Stimulated activated CD4-positive, alpha-beta T cell treated with anti-CD3 and anti-CD28 coated beads, Interleukin-4, amount 100 ng/mL, for 4 hours (primary cell): Measurements from ENCODE around the gene PCDH12.
"Not testable (repeated sequence)": the region's sequence is repeated elsewhere in the genome, so short reads cannot be mapped to it uniquely, and the experiment has no call there.

ENCODE experiments used
- DNase-seq, 2 experiments: peaks; one replicate each; pipeline ENCODE4 v3.0.0-alpha.2; 2020

The PCDH12 gene

DNA sequence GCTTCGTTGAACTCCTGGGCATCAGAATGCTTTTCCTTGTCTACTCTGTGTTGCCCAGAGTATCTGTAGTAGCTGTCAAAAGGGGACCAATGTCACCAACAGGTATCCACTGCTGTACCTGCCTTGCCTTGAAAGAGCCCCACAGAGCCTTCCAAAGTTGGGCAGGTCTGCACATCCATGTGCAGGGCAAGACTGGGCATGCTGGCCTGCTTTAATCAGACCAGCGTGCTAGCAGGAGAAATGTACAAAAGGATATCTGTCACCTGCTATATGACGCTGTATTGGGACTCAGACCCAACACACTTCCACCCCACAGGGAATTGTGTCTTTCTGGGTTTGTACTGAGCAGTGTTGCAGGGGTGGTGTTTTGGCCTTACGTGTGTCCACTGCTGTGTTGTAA is 22.5 kb downstream of the PCDH12 start:
- DNase-seq: no peak

GRCh38 chr5:141934099-141934844 is 23.7 kb downstream of the PCDH12 start:
- no peak for DNase-seq

- no peak for DNase-seq
Measured at GRCh38 chr5:141933151-141933550, 24.9 kb downstream of the PCDH12 start.

- no peak for DNase-seq
Measured at GRCh38 chr5:141931694-141932093, 26.3 kb downstream of the PCDH12 start.

DNA sequence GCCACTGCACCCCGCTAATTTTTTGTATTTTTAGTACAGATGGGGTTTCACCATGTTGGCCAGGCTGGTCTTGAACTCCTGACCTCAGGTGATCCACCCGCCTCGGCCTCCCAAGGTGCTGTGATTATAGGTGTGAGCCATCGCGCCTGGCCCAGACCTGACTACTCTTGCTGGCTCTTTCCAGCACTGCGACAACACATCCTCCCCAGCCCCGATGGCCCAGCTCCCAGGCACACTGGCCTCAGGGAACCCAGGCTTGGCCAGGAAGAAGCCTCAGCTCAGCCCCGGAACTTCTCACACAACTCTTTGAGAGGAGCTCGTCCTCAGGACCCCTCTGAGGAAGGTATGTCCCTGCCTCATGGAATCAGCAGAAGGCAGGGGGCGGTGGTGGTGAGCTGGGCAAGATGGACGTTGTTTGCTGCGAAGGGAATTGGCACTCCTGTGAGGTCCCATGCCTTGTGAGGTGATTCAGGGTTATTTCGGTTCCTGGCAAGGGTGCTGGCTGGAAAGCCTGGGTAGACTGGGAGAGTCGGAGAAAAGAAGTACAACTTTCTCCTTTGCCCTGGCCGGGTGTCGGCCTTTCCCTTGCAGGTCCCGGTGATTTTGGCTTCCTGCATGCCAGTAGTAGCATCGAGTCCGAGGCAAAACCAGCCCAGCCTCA is 28.5 kb downstream of the PCDH12 start:
- DNase-seq: no peak

DNA sequence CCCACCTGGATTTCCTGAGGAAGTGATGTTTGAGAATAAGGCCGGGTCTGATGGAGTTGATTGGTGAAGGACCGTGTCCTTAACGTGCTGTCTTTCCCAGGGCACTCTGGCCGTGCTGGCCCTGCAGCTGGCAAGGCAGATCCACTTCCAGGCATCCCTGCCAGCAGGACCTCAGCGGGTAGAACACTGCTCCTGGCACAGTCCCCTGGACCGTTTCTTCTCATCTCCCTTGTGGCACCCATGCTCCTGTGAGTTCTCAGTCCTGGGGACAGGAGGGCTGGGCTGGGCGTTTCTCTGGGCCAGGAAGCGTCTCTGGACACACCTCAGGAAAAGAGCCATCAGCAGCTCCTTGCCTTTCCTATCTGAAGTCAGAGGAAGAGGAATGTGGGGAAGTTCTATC is 30.0 kb downstream of the PCDH12 start:
- no peak for DNase-seq

DNA sequence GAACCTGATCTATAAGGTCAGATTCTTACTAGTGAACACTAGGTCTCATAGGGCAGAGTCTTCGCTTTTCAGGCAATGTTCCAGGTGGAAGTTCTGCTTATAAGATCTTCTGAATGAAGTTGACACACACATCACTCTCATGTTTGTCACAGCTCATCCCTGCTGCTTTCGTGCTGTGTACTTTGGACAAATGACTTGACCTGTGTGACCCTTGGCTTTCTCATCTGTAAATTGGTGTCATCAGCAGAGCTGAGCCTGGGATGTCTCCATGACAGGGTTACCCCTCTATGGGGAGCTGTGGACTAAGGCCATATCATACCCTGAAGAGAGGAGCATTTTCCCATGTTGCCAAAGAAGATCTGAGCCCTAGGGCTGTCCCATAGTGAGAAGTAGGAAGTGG is 31.6 kb downstream of the PCDH12 start:
- no peak for DNase-seq

- peak; percentile 91 to 93 for DNase-seq
Measured at GRCh38 chr5:141923448-141924313, 34.3 kb downstream of the PCDH12 start, which contains the start of gene DELE1. Gene DELE1 (plus strand): TSS chr5:141923871. CDS start chr5:141923942, 71 bp downstream.

DNA sequence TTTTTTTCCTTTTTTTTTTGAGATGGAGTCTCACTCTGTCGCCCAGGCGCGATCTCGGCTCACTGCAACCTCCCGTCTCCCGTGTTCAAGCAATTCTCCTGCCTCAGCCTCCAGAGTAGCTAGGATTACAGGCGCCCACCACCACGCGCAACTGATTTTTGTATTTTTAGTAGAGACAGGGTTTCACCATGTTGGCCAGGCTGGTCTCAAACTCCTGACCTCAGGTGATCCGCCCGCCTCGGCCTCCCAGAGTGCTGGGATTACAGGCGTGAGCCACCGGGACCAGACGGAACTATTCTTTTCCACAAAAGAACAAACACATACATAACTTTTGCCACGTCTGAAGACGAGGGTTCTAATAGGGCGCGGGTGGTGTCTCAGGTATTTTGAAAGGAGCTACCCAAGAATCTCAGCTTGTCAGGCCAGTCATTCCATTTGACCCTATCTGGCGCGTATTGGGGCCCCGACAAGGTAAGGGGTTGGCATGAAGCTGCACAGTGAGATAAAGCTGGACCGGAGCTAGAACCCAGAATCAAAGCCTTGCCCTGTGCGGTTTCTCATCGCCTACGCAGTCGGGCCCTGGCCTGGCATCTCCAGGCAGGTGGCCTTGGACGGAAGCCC is 35.1 kb downstream of the PCDH12 start:
- not testable (repeated sequence) for DNase-seq

DNA sequence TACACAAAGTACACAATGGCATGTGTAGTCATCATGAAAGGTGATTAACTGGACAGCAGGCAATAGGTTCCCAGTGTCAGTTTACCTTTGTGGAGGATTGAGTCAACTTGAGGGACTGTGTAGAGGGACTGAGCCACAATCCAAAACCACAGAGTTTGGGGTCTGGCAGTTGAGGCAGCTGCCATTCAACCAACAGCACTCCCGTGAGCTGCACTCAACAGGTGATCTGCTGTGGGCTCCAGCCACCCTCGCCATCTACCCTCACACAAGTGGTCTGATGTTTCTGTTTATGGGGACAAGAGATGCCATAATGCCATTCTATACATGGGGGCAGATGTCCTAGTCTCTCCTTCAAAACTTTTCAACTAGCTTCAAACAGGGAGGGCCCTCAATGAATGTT is 37.2 kb downstream of the PCDH12 start:
- DNase-seq: no peak

- DNase-seq: no peak
Measured at GRCh38 chr5:141919218-141920119, 38.5 kb downstream of the PCDH12 start.

DNA sequence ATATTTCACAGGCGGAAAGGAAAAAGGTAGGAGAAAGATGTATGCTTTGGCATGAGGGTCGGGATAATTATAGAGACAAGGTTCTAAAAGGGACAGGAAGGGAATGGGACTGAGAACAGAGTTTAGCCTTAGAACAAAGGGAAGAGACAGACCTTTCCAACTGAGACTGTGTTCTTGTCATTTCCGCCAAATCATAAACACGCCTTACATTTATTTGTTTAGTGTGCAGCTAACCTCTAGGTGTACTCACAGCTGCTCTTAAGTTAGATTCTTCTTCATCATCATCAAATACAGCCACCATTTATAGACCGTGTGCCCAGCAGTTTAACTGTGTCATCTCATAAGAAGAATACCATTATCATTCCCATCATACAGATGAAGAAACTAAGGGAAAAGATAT is 40.2 kb downstream of the PCDH12 start:
- no peak for DNase-seq

GRCh38 chr5:141916522-141916921 is 41.5 kb downstream of the PCDH12 start:
- DNase-seq: no peak

GRCh38 chr5:141915881-141916336 is 42.1 kb downstream of the PCDH12 start:
- no peak for DNase-seq

- DNase-seq: no peak
Measured at GRCh38 chr5:141914797-141915196, 43.2 kb downstream of the PCDH12 start.

GRCh38 chr5:141914199-141914743 is 43.7 kb downstream of the PCDH12 start:
- DNase-seq: peak in 1 of 2 experiments; percentile 15

DNA sequence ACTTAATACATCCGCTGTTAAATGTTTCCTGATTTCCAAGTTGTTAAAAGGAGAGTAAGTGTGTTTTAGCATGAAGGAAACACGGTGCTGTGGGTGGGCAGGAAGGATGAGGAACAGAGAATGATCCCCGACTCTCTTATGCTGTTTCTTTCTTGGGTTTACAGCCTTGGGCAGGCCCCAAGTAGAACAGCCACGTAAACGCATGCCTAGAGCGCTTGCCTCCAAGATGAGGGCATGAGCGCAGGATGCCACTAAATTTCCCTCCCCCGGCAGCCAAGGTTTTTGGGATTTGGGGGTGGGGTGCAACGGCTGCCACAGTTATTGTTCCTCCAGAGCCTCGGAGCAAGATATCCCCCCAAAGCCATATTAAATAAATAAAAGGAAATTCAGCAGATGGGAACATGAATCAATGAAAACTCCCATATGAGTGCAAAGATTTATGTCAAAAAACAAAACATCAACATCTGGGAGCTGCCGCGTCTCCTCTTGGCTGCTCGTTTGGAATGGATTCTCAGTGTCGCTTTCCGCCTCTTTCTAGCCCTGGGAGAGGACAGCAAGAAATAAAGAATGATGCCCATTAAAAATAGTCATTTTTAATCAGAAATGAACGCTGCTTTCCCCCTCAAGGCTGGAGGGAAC is 44.3 kb downstream of the PCDH12 start:
- DNase-seq: no peak

DNA sequence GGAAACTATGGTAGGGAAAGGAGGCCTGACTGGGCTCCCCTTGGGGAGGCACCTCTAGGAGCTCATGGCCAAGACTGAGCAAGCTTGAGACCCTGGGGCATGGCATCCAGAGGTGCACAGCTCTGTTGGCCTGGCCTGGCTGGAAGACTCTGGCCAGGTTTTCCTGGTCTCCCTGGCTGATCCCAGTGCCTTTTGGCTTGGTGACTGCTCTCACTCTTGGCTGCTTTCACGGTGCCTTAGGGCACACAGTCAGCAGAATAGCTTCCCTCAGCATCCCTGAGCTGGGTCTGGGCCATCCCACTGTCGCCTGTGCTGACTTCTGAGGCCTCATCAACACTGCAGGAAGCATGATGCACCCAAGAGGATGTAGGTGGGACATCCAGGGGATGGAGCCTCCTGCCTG is 47.7 kb downstream of the PCDH12 start:
- no peak for DNase-seq

DNA sequence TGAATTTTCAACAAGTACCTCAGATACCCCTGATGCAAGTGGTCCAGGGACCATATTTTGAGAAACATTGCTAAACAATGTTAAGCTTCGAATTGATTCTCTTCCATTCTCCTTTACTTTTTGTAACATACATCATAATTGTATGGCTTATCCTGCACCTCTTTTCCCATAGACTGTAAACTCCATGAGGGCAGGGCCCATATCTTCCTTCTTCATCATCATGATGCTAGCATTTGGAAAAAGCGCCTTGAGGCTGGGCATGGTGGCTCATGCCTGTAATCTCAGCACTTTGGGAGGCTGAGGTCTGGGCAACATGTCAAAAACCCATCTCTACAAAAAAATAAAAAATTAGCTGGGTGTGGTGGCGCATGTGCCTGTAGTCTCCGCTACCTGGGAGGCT is 48.8 kb downstream of the PCDH12 start:
- no peak for DNase-seq

DNA sequence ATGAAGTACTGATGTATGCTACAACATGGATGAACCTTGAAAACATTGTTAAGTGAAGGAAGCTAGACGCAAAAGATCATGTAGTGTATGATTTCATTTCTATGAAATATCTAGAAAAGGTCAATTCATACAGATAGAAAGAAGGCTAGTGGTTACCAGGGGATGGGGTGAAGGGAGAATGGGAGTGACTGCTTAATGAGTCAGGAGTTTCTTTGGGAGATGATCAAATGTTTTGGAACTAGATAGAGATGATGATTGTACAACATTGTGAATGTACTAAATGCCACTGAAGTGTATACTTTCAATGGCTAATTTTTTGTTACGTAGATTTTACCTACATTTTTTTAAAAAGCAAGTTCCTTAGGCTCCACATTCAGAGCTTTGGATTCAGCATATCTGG is 49.2 kb downstream of the PCDH12 start:
- DNase-seq: no peak

- DNase-seq: no peak
Measured at GRCh38 chr5:141906972-141907371, 51.0 kb downstream of the PCDH12 start.
